Measurements from ENCODE around the gene HYCC2. TPM values are rescaled to one million over a fixed set of nuclear protein-coding genes. Genes with fewer than 3 reads are reported as not detected.
"Not testable (repeated sequence)": the region's sequence is repeated elsewhere in the genome, so short reads cannot be mapped to it uniquely, and the experiment has no call there.

Gene HYCC2
- total RNA-seq, 1 donor from 2014 or later = 14.7 TPM

GRCh38 chr2:201046881-201047280, 24.6 kb downstream of the HYCC2 start:
- H3K36me3 ChIP-seq = no peaks in the 10 kb centered on the region
- H3K9me3 ChIP-seq = no peaks in the 10 kb centered on the region
- H3K4me1 ChIP-seq = no peaks in the 10 kb centered on the region
- no peak for TF ChIP-seq POLR2A (IDR thresholded peaks at IDR 0.05)
- TF ChIP-seq CTCF (IDR thresholded peaks at IDR 0.05) = no peak
- TF ChIP-seq POLR2AphosphoS5 (IDR thresholded peaks at IDR 0.05; ENCODE audit: insufficient read depth in 1 of 2, low read depth in 1 of 2) = no peak
- H3K4me3 ChIP-seq = no peak overlapping the region
- intact Hi-C loops (cut with DNase I) = no loop called here
- no peak overlapping the region for H3K27ac ChIP-seq
- DNase-seq (ENCODE audit: extremely low spot score in 2 of 2) = no peak
- H3K27me3 ChIP-seq = no peaks in the 10 kb centered on the region

GRCh38 chr2:201043050-201043449, 28.4 kb downstream of the HYCC2 start:
- DNase-seq (ENCODE audit: extremely low spot score in 2 of 2); H3K9me3 ChIP-seq; H3K36me3 ChIP-seq; H3K27me3 ChIP-seq; H3K4me3 ChIP-seq; intact Hi-C loops (cut with DNase I); H3K4me1 ChIP-seq; H3K27ac ChIP-seq: not testable (repeated sequence)

- H3K9me3 ChIP-seq; intact Hi-C loops (cut with DNase I); H3K4me1 ChIP-seq; H3K27me3 ChIP-seq; H3K4me3 ChIP-seq; H3K27ac ChIP-seq; H3K36me3 ChIP-seq; DNase-seq (ENCODE audit: extremely low spot score in 2 of 2): not testable (repeated sequence)
Observed at GRCh38 chr2:201042451-201042850, 29.0 kb downstream of the HYCC2 start.

GRCh38 chr2:201040867-201041628, 30.4 kb downstream of the HYCC2 start:
- intact Hi-C loops (cut with DNase I) = no loop called here
- no peaks in the 10 kb centered on the region for H3K36me3 ChIP-seq
- H3K27ac ChIP-seq = no peak overlapping the region
- no peaks in the 10 kb centered on the region for H3K4me1 ChIP-seq
- H3K9me3 ChIP-seq = no peaks in the 10 kb centered on the region
- no peak for TF ChIP-seq CTCF (IDR thresholded peaks at IDR 0.05)
- TF ChIP-seq POLR2AphosphoS5 (IDR thresholded peaks at IDR 0.05; ENCODE audit: insufficient read depth in 1 of 2, low read depth in 1 of 2) = no peak
- H3K4me3 ChIP-seq = no peak overlapping the region
- no peaks in the 10 kb centered on the region for H3K27me3 ChIP-seq
- DNase-seq (ENCODE audit: extremely low spot score in 2 of 2) = no peak

GRCh38 chr2:201038855-201039254, 32.6 kb downstream of the HYCC2 start:
- no peaks in the 10 kb centered on the region for H3K4me1 ChIP-seq
- no peak for TF ChIP-seq CTCF (IDR thresholded peaks at IDR 0.05)
- no peak for TF ChIP-seq POLR2A (IDR thresholded peaks at IDR 0.05)
- TF ChIP-seq POLR2AphosphoS5 (IDR thresholded peaks at IDR 0.05; ENCODE audit: insufficient read depth in 1 of 2, low read depth in 1 of 2) = no peak

GRCh38 chr2:201038361-201038760, 33.1 kb downstream of the HYCC2 start:
- H3K4me1 ChIP-seq; H3K36me3 ChIP-seq; H3K4me3 ChIP-seq; intact Hi-C loops (cut with DNase I); DNase-seq (ENCODE audit: extremely low spot score in 2 of 2); H3K27ac ChIP-seq; H3K27me3 ChIP-seq; H3K9me3 ChIP-seq: not testable (repeated sequence)

More at GRCh38 chr2:201038855-201039254, 32.6 kb downstream of the HYCC2 start:
- no peak for DNase-seq (ENCODE audit: extremely low spot score in 2 of 2)
- Histone ChIP-seq H3K27me3 (no peaks in the 10 kb centered on the region), H3K4me3 (no peak overlapping the region), H3K36me3 (no peaks in the 10 kb centered on the region), H3K9me3 (no peaks in the 10 kb centered on the region), H3K27ac (no peak overlapping the region)
- intact Hi-C loops (cut with DNase I) = no loop called here

- intact Hi-C loops (cut with DNase I); H3K27ac ChIP-seq; DNase-seq (ENCODE audit: extremely low spot score in 2 of 2); H3K27me3 ChIP-seq; H3K9me3 ChIP-seq; H3K36me3 ChIP-seq; H3K4me1 ChIP-seq; H3K4me3 ChIP-seq: not testable (repeated sequence)
Observed at GRCh38 chr2:201034355-201034754, 37.1 kb downstream of the HYCC2 start.

Data from vagina (tissue), 2 donors.